ENCODE results near the gene TAF15.

DNA sequence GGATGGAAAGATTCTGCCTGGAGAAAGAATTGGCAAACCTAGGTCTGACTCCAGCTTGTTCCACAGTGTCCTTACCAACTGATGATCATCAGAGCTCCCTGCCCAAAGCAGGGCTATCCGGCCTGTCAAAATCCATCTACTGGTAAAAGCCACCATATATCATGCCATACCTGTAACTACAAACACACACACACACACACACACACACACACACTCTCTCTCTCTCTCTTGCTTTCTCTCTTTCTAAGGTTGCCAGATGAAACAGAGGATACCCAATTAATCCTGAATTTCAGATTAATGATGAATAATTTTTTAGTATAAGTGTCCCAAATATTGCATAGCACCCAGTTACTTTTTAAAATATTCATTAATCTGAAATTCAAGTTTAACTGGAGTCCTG lies 12.3 kb upstream of the TAF15 start:
- TF ChIP-seq, protein P1, sequence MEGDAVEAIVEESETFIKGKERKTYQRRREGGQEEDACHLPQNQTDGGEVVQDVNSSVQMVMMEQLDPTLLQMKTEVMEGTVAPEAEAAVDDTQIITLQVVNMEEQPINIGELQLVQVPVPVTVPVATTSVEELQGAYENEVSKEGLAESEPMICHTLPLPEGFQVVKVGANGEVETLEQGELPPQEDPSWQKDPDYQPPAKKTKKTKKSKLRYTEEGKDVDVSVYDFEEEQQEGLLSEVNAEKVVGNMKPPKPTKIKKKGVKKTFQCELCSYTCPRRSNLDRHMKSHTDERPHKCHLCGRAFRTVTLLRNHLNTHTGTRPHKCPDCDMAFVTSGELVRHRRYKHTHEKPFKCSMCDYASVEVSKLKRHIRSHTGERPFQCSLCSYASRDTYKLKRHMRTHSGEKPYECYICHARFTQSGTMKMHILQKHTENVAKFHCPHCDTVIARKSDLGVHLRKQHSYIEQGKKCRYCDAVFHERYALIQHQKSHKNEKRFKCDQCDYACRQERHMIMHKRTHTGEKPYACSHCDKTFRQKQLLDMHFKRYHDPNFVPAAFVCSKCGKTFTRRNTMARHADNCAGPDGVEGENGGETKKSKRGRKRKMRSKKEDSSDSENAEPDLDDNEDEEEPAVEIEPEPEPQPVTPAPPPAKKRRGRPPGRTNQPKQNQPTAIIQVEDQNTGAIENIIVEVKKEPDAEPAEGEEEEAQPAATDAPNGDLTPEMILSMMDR (IDR thresholded peaks at IDR 0.05; ENCODE audit: low read depth, low read length, poor library complexity, severe bottlenecking), result no peak
- TF ChIP-seq EZH2phosphoT487 (IDR thresholded peaks at IDR 0.05; ENCODE audit: borderline replicate concordance, low read length), result no peak
